Central memory CD8-positive, alpha-beta T cell (primary cell): ENCODE measurements around the gene NGEF.
"Not testable (repeated sequence)": the region's sequence is repeated elsewhere in the genome, so short reads cannot be mapped to it uniquely, and the experiment has no call there.

Experiments used
- ATAC-seq: fragments of 150-1000 bp; cut with Tn5 transposase; replicated peaks from 2 replicates; pipeline ENCODE4 v1.10.0; 2022; ENCODE audit warnings: mild to moderate bottlenecking, moderate FRiP score, moderate number of reproducible peaks; ENCODE audit not compliant: poor library complexity, severe bottlenecking; ENCODE audit errors: extremely low read depth
- DNase-seq, 2 donors: peaks; one replicate each; pipeline ENCODE4 v3.0.0; 2021; ENCODE audit warnings: low spot score in 2 of 2
- H3K27ac Mint-ChIP-seq: one replicate; pipeline ENCODE4 v1.8.0; 2022; ENCODE audit warnings: low read depth, mild to moderate bottlenecking, moderate library complexity, mixed read lengths
- H3K27me3 Mint-ChIP-seq: one replicate; pipeline ENCODE4 v1.8.0; 2022; ENCODE audit warnings: mixed read lengths
- H3K36me3 Mint-ChIP-seq: one replicate; pipeline ENCODE4 v1.8.0; 2022; ENCODE audit warnings: mild to moderate bottlenecking, moderate library complexity, mixed read lengths; ENCODE audit not compliant: insufficient read depth
- H3K4me1 Mint-ChIP-seq: one replicate; pipeline ENCODE4 v1.8.0; 2022; ENCODE audit warnings: mixed read lengths
- H3K4me3 Mint-ChIP-seq: one replicate; pipeline ENCODE4 v1.8.0; 2022; ENCODE audit warnings: mild to moderate bottlenecking, moderate library complexity, mixed read lengths
- H3K9me3 Mint-ChIP-seq: one replicate; pipeline ENCODE4 v1.8.0; 2022; ENCODE audit warnings: mixed read lengths

Gene NGEF

DNA sequence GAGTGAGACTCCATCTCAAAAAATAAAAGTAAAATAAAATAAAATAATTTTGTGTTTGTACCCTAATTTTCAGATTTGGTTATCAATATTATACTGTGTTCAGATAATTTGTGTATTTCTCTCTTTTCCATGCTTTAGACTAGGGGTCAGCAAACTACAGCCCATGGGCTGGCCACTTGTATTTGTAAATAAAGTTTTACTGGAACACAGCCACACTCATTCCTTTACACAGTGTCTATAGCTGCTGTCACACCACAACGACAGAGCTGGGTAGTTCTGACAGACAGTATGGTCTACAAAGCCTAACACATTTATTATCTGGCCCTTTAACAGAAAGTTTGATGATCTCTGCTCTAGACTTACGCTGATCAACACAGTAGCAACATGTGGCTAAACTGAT is 99.2 kb downstream of the NGEF start:
- Mint-ChIP-seq H3K27me3 (peaks cover 66% of the 10 kb centered on the region), H3K4me1 (no peaks in the 10 kb centered on the region), H3K27ac (no peak overlapping the region), H3K9me3 (no peaks in the 10 kb centered on the region), H3K36me3 (no peaks in the 10 kb centered on the region), H3K4me3 (no peak overlapping the region)
- ATAC-seq (no peak), DNase-seq (no peak)

DNA sequence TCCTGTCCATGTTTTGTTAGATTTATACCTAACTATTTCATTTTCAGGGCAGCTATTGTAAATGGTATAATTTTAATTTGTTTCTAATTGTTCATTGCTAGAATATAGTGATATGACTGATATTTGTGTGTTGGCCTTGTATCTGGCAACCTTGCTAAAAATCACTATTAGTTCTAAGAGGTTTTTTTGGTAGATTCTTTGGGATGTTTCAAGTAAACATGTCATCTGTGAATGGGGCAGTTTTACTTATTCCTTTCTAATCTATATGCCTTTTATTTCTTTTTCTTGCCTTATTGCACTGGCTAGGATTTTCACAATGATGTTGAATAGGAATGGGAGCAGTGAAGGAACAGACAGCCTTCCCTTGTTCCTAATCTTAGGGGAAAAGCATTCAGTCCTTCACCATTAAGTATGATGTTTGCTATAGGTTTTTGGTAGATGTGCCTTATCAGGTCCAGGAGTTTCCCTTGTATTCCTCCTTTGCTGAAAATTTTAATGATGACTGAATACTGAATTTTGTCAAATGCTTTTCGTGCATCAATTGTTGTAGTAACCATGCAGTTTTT is 101.3 kb downstream of the NGEF start:
- no peak for ATAC-seq
- H3K36me3 Mint-ChIP-seq, result no peaks in the 10 kb centered on the region
- H3K4me1 Mint-ChIP-seq, result no peaks in the 10 kb centered on the region
- peaks cover 63% of the 10 kb centered on the region for H3K27me3 Mint-ChIP-seq
- no peaks in the 10 kb centered on the region for H3K9me3 Mint-ChIP-seq
- DNase-seq, result no peak
- no peak overlapping the region for H3K27ac Mint-ChIP-seq
- no peak overlapping the region for H3K4me3 Mint-ChIP-seq

DNA sequence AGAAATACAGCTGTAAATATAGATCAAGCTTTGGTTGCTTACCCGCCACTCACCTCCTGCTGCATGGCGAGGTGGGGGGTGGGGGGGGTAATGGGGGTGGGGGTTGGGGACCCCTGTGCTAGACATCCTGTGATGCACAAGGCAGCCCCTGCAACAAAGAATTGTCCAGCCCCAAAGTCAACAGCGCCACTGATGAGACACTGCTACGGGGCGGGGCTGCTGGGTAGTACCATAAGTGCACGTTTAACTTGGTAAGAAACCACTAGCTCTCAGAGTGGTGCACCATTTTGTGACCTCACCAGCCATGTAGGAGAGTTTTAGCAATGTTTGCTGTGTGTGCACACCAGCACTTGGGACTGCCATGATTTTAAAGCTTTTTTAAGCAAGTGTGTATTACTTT is 102.7 kb downstream of the NGEF start:
- Mint-ChIP-seq H3K4me3 (no peak overlapping the region), H3K27me3 (peaks cover 56% of the 10 kb centered on the region), H3K4me1 (no peaks in the 10 kb centered on the region), H3K36me3 (no peaks in the 10 kb centered on the region), H3K9me3 (no peaks in the 10 kb centered on the region), H3K27ac (no peak overlapping the region)
- ATAC-seq, result no peak
- DNase-seq, result no peak

DNA sequence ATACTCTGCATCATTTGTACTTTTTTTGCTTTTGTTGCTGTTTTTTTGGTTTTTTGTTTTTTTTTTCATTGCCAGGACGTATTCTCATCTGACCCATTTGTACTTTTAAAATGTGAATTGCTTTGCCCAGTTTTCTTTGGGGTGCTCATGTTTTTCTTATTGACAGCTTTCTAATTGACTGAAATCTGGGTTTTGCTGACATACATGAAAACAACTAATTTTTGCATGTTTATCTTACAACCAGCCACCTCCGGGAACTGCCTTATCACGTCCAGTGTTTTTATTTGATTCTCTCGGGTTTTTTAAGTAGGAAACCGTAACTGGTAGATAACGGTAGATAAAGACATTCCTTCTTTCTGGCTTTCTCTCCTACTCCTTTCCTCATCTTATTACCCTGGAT is 104.4 kb downstream of the NGEF start:
- peaks cover 49% of the 10 kb centered on the region for H3K27me3 Mint-ChIP-seq
- no peaks in the 10 kb centered on the region for H3K36me3 Mint-ChIP-seq
- no peaks in the 10 kb centered on the region for H3K9me3 Mint-ChIP-seq
- H3K4me1 Mint-ChIP-seq, result no peaks in the 10 kb centered on the region
- H3K27ac Mint-ChIP-seq, result no peak overlapping the region
- H3K4me3 Mint-ChIP-seq, result no peak overlapping the region
- ATAC-seq (no peak), DNase-seq (no peak)

DNA sequence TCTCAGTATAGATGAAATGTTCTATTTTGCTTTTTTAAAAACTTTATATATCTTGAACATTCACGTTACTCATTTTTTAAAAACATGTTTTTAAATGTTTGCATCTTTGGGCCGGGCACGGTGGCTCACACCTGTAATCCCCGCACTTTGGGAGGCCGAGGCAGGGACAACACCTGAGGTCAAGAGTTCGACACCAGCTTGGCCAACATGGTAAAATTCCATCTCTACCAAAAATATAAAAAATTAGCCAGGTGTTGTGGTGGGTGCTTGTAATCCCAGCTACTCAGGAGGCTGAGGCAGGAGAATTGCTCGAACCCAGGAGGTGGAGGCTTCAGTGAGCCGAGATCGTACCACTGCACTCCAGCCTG is 105.4 kb downstream of the NGEF start:
- not testable (repeated sequence) for H3K9me3 Mint-ChIP-seq, H3K4me3 Mint-ChIP-seq, H3K4me1 Mint-ChIP-seq, ATAC-seq, H3K36me3 Mint-ChIP-seq, H3K27ac Mint-ChIP-seq, DNase-seq
- H3K27me3 Mint-ChIP-seq, result peaks cover 40% of the 10 kb centered on the region

DNA sequence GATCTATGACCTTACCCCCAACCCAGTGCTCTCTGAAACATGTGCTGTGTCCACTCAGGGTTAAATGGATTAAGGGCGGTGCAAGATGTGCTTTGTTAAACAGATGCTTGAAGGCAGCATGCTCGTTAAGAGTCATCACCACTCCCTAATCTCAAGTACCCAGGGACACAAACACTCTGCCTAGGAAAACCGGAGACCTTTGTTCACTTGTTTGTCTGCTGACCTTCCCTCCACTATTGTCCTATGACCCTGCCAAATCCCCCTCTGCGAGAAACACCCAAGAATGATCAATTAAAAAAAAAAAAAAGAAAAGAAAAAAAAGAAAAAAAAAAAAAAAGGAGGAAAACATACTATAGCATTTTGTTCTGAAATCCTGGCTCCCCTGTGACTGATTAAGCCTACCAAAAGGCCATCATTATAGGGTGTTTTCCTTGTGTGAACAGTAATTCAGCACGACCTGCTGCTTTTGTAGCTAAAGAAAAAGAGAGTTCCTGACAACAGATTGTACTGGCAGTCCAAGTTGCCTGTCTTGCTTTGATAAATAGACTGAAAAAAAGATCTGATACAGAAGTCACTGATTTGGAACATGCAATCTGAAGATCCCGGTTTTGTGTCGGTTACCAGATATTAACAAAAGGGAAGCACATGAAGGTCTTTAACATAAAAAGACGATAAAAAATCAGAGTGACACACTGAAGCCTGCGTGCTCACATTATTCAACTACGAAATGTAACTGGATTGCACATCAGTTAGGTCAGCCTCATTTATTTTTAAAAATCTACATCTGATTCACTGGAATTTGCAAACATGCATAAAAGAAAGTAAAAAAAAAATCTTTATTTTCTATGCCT is 106.0 kb downstream of the NGEF start:
- not testable (repeated sequence) for H3K4me1 Mint-ChIP-seq, H3K9me3 Mint-ChIP-seq, DNase-seq, H3K36me3 Mint-ChIP-seq, H3K27ac Mint-ChIP-seq, H3K4me3 Mint-ChIP-seq, ATAC-seq
- peaks cover 36% of the 10 kb centered on the region for H3K27me3 Mint-ChIP-seq

DNA sequence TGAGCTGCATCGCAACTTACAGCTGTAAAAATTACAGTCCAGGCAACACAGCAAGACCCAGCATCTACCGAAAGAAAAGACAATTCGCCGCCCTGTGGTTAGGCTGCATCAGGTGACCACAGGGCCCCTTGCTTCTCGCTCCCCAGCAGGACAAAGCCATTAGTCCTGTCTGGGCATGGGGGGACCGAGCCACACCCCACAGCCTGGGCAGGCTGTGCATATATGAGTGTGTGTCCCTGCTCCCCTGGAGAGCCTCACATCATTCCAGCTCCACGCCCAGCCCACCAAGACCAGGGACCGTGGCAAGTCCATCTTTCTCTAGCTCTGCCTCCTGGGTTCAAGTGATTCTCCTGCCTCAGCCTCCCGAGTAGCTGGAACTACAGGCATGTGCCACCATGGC is 109.1 kb downstream of the NGEF start:
- H3K9me3 Mint-ChIP-seq, result no peaks in the 10 kb centered on the region
- no peak overlapping the region for H3K27ac Mint-ChIP-seq
- no peaks in the 10 kb centered on the region for H3K4me1 Mint-ChIP-seq

DNA sequence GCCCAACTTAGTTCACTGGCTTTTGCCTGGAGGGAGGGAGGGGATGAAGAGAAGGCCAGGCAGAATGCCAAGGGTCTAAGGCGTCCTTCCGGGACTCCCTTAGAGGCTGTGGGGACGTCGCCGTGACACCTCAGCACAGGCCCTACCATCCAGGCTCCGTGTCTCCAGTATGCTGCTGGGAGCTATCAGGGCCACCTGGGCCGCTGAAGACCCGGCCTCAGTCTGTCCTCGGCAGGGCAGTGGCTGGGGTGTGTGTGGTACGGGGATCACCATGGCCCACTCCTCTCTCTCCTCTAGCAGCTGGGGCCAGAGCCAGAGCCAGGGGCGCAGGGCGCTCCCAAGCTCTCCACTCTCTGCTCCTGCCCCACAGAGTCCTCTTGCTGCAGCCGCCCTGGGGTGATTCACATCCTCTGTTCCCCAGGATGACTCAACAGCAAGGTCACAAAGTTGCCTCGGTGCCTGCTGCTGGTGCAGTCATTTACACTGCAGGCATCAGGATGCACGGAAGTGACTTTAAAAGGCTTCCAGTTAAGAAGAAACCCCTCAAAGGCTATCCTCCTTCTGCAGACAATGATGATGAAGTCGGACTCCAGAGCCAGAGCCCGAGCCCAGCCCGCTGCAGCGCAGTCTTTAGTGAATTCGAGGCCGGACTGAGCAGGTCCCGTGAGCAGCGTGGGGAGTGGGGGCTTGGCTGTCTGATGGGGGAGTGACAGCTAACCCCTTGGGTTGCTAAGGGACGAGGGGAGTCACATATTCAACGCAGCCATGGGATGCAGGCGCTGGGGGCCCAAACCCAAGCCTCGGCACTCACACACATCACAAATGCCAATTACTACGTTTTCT is 111.1 kb downstream of the NGEF start:
- no peaks in the 10 kb centered on the region for H3K9me3 Mint-ChIP-seq
- H3K4me1 Mint-ChIP-seq, result no peaks in the 10 kb centered on the region
- no peaks in the 10 kb centered on the region for H3K36me3 Mint-ChIP-seq
- DNase-seq, result no peak
- H3K4me3 Mint-ChIP-seq, result no peak overlapping the region
- H3K27ac Mint-ChIP-seq, result no peak overlapping the region
- ATAC-seq, result no peak
- no peaks in the 10 kb centered on the region for H3K27me3 Mint-ChIP-seq

More for the DNA sequence above, 109.1 kb downstream of the NGEF start:
- Mint-ChIP-seq H3K4me3 (no peak overlapping the region), H3K36me3 (no peaks in the 10 kb centered on the region), H3K27me3 (peaks cover 5% of the 10 kb centered on the region)
- DNase-seq, result no peak
- no peak for ATAC-seq

DNA sequence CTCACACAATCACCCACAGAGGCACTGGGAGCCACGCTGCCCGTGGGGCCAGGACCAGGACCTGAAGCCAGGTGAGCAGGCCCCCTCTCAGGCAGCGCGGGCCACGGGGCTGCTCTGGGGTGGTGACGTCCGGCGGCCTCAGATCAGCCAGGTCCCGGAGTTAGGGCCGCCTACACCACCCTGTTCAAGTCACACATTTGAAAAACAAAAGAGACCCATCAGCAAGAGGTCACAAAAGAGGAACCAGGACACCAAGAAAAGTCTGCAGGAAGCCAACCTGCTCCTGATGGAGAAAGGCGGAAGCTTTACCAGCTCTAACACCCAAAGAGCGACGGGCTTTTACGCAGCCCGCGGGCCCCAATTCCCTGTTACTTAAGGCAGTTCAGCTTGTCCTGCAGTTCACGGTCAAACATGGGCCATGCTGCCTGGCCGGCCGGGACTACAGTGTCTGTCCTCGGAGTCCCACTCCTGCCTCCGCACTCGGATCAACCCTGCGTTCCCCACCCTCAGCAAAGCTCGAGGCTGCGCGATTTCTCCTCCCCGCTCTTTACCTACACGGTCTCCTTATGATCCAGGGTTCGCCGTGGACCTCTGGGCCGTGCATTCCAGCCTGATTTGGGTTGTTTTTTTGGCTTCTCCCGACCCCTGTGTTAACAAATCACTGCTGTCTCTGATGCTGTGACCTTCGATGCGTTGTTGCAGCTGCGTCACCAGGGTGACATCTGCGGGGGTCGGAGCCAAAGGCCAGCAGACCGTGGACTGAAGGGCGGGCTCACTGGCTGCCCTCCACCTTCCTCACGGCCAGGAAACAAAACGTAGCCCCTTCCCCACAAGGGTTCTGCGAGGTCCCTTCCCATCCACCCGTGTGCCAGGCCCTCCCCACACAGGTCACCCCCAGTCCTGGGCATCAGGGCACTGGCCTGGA is 112.0 kb downstream of the NGEF start:
- Mint-ChIP-seq H3K27ac (no peak overlapping the region), H3K9me3 (no peaks in the 10 kb centered on the region), H3K4me1 (no peaks in the 10 kb centered on the region), H3K36me3 (no peaks in the 10 kb centered on the region), H3K27me3 (no peaks in the 10 kb centered on the region), H3K4me3 (no peak overlapping the region)
- no peak for DNase-seq
- no peak for ATAC-seq

DNA sequence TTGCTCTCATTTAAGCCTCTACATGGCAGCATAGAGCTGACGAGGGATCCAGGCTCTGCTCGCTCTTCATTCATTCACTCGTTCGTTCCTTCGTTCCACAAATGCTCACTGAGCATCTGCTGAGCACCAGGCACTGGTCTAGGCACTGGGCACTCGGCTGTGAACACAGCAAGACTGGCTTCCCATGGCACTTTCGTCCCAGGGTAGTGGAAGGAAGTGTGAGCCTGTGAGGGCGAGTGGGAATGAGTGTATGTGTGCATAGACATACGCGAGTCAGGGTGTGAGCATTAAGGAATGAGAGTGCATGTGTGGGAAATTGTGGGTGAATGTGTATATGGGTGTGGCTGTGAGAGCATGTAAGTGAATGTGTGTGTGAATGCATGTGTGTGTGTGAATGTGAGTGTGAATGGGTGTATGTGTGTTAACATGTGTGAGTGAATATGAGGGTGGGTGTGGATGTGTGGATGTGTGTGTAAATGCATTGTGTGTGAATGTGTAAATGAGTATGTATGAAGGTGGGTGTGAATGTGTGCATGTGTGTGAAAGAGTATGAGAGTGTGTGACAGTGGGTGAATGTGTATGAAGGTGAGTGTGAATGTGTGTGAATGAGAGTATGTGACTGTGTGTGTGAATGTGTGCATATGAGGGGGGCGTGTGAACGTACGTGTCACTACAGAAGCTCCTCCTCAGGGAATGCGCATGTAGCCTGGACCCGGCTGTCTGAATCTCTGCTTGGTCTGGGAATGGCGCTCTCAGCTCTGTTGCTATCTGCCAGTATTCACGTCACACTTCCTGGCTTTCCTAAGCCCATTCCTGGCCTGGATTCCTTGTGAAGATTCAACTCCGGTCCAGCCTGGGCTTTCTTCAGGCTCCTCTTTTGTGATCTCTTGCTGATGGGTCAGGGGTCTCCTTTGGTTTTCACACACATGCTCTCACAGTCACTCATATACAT is 114.2 kb downstream of the NGEF start:
- Mint-ChIP-seq H3K27me3 (no peaks in the 10 kb centered on the region), H3K4me3 (no peak overlapping the region), H3K9me3 (no peaks in the 10 kb centered on the region), H3K27ac (no peak overlapping the region), H3K4me1 (no peaks in the 10 kb centered on the region), H3K36me3 (no peaks in the 10 kb centered on the region)
- no peak for ATAC-seq
- DNase-seq, result no peak

DNA sequence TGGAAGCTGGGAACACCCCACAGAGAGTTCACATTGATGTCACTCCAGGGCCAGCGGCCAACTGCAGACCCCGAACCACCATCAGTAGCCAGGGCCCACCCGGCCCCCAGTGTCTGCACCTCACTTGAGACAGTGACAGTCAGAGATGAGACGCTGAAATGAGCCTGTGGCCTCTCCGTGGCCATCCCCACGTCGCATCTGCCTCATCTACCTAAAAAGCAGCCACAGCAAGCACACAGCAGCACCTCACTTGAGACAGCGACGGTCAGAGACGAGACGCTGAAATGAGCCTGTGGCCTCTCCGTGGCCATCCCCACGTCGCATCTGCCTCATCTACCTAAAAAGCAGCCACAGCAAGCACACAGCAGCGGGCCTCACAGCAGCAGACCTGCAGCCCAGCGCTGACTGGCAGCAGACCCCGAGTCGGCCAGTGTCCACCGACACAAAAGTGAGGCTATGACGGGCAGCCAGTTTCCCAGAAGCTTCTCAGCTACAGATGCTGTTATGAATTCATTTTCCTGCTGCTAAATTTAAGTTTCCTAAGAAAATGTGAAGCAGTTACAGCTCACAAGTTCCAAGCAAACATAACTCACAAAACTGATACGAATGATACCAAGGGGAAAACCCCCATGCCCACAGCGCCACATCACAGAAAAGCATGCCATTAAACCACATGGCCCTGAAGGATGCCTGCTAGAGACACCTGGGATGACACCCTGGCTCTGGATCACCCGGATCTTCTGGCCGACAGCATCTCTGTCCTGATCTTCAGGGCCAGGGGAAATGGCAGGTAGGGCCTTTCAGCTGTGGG is 115.3 kb downstream of the NGEF start:
- no peaks in the 10 kb centered on the region for H3K36me3 Mint-ChIP-seq
- DNase-seq (no peak), ATAC-seq (no peak)
- H3K27ac Mint-ChIP-seq, result no peak overlapping the region
- no peaks in the 10 kb centered on the region for H3K9me3 Mint-ChIP-seq
- H3K27me3 Mint-ChIP-seq, result peaks cover 5% of the 10 kb centered on the region
- no peaks in the 10 kb centered on the region for H3K4me1 Mint-ChIP-seq
- no peak overlapping the region for H3K4me3 Mint-ChIP-seq
